GM12801 (cell line): Measurements from ENCODE around the gene RBM19.

ENCODE experiments used
- TF ChIP-seq, protein P1 (sequence below): IDR thresholded peaks from one replicate; pipeline ENCODE4 v1.5.1; 2011; ENCODE audit warnings: control low read depth; ENCODE audit not compliant: insufficient read length; ENCODE audit errors: extremely low read depth

RBM19 gene

DNA sequence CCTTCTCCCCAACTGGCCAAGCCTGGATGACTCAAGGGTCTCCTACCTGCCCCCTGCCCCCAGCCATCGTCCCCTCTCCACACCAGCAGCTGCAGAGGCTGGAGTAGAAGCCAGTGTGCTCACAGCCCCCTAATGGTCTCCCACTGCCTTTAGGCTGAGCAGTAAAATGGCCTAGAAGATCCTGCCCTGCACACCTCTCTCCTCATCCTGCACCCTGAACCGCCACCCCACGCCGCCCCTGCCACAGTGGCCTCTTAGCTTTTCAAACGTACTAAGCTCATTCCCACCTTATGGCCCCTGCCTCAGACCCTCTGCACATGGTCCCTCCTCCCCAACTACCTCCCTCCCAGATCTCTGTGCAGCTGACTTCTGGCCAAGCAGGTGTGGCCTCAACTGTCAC lies 46.3 kb downstream of the RBM19 start:
- TF ChIP-seq, protein P1, sequence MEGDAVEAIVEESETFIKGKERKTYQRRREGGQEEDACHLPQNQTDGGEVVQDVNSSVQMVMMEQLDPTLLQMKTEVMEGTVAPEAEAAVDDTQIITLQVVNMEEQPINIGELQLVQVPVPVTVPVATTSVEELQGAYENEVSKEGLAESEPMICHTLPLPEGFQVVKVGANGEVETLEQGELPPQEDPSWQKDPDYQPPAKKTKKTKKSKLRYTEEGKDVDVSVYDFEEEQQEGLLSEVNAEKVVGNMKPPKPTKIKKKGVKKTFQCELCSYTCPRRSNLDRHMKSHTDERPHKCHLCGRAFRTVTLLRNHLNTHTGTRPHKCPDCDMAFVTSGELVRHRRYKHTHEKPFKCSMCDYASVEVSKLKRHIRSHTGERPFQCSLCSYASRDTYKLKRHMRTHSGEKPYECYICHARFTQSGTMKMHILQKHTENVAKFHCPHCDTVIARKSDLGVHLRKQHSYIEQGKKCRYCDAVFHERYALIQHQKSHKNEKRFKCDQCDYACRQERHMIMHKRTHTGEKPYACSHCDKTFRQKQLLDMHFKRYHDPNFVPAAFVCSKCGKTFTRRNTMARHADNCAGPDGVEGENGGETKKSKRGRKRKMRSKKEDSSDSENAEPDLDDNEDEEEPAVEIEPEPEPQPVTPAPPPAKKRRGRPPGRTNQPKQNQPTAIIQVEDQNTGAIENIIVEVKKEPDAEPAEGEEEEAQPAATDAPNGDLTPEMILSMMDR: no peak

DNA sequence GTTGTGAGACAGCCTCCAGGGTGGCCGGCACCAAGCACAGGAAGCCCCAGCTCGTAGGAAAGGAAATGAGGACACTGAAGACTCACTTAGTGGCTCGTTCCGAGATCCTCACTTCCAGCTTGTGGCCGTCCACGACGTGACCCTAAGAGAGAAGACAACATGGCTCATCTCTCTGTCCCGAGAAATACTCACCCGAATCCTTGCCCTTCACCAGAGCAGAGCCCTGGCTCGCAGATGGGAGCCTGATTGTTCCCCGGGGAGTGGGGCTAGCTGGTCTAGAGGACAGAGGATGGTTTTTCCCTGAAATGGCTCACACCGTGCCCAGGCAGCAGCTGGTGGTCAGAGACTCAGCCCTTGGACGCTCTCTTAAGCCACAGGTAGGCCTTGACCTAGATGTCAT lies 47.8 kb downstream of the RBM19 start:
- TF ChIP-seq, protein P1: no peak

DNA sequence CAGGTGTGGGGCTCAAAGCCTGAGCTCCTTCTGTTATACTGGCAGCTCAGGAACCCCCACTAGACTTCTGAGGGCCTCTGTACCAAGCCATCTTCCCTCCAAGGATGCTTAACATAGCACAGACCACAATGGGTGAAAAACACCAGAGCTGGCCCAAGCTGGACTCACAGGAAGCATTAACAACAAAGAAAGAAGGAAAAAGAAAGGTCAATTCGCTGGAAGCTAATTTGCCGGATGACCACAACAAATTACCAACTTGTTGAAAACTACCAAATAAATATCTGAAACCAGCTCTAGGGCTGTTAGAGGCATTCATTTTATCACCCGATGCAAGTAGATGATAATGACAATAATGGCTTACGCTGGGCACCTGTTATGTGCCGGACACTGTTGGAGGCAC lies 48.7 kb downstream of the RBM19 start:
- TF ChIP-seq, protein P1: no peak

DNA sequence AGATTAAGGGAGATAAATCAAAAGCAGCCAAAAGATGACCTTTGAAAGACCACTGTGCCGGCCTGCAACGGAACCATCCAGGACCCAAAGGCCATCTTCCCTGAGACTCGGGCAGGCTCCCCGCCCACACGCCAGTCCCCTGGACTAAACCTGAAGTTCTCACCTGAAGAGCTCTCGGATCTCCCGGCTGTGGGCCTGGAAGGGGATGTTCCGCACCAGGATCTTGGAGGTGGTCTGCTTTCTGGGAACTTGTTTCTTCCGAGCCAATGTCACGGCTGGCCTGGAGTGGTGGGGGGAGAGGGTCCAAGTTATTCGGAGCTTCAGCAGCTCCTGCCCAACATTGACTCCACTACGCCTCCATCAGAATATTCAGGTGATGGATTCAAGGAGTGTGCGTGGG lies 51.3 kb downstream of the RBM19 start:
- TF ChIP-seq, protein P1: no peak

DNA sequence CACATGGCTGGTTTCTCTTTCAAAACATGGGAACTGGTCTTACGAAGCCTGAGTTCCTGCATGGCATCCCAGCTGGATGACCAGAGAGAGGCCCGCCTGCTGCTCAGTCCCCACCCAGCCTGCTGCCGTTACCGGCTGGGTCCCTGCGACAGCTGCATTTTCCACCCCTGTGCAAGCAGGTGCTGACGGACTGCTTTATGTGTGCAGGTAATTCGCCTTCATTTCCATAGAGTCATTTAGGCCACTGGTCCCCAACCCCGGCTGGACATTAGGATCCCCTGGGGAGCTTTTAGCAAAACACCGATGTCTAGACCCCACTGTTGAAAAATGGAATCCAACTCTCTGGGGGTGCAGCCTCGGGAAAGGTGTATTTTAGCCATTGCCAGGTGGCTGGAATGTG lies 51.9 kb downstream of the RBM19 start:
- TF ChIP-seq, protein P1: no peak

DNA sequence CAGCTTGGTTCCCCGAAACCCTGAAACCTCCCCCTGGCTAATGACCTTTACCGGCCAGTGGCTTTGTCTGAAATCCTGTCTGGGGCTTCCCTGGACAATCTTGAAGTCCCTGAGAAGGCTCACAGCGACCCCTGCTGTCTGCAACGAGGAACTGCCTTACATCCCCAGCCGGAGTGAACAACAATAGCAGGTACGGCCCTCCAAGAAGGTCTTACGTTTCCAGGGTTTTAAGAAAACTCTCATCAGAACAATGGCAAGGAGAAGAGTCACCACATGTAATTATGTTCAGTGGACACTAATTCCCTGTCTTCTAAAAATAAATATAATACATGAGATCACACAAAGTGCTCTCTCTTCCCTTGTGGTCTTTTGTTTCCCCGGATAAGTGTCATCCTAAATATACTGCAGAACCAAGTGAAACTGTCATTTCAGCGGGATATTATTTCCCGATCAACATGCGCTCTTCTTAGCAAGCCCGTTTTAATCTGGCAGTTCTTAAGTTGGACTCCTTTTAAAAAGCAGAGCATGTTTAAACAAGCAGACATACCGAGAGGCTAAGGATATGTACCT lies 53.3 kb downstream of the RBM19 start:
- TF ChIP-seq, protein P1: peak; percentile 80

DNA sequence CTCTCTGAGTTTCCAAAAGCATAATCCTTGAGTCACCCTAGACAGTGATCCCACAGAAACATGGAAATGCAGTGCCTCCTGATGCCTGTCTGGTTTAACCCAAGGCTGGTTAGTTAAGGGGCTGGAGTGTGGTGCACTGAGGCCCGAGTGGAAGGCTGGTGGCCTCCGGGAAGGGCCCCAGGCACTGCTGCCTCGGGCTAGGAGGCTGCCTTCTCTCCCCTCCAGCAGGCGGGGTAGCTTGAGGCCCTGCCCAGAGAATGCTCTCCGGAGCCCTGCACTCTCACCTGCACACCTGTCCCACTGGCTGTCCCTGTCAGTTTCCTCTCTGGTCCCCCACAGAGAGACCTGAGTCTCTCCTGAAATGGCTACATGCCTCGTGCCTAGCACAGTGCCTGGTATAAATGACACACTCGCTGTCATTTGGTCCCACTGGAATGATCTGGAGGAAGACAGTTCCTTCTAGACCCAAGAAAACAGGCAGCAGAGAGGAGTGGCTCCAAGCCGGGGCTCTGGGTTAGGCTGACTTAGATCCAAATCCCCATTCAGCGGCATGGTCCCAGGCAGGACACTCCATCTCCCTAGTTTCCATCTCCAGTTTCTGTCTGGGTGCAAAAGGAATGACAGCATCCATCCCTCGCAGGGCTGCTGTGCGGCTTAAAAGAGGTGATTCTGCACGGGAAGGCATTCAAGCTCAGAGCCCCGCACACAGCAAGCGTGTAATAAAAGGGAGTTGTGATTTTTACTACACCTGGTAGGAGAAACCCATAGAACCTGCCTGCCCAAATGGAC lies 54.0 kb downstream of the RBM19 start:
- TF ChIP-seq, protein P1: no peak
